OCI-LY1 (cell line): ENCODE measurements around the gene LIPC.

Experiments
- EZH2 ChIP-seq: fragments of 200-600 bp; sonication (generic), shearing (Covaris generic); IDR thresholded peaks from 2 replicates; pipeline ENCODE4 v1.8.0; 2017; ENCODE audit warnings: borderline replicate concordance, mixed run types, mild to moderate bottlenecking, antibody characterized with exemption, low read length, moderate library complexity, mixed read lengths
- TF ChIP-seq, protein P1 (sequence below): fragments of 200-600 bp; sonication (generic), shearing (Covaris generic); IDR thresholded peaks from 2 replicates; pipeline ENCODE4 v1.5.1; 2017; ENCODE audit warnings: mild to moderate bottlenecking, antibody characterized with exemption, low read length, moderate library complexity, mixed read lengths

- TF ChIP-seq, protein P1, sequence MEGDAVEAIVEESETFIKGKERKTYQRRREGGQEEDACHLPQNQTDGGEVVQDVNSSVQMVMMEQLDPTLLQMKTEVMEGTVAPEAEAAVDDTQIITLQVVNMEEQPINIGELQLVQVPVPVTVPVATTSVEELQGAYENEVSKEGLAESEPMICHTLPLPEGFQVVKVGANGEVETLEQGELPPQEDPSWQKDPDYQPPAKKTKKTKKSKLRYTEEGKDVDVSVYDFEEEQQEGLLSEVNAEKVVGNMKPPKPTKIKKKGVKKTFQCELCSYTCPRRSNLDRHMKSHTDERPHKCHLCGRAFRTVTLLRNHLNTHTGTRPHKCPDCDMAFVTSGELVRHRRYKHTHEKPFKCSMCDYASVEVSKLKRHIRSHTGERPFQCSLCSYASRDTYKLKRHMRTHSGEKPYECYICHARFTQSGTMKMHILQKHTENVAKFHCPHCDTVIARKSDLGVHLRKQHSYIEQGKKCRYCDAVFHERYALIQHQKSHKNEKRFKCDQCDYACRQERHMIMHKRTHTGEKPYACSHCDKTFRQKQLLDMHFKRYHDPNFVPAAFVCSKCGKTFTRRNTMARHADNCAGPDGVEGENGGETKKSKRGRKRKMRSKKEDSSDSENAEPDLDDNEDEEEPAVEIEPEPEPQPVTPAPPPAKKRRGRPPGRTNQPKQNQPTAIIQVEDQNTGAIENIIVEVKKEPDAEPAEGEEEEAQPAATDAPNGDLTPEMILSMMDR = no peak
- TF ChIP-seq EZH2 = no peak
Measured at GRCh38 chr15:58566029-58566428, 134.2 kb downstream of the LIPC start.
